IMR-90 (cell line): ENCODE results near the gene TOGARAM1. TPM values are rescaled to one million over a fixed set of nuclear protein-coding genes. Genes with fewer than 3 reads are reported as not detected.

Experiments used
- ATAC-seq: fragments of 200-7000 bp; cut with Tn5 transposase; 2 replicates; pipeline ENCODE4 v1.9.1; 2020; ENCODE audit warnings: low read depth, mild to moderate bottlenecking, moderate library complexity
- BruUV-seq: library from RNA; stranded (reverse); fragments of 400-500 nt; replicated peaks from 2 replicates; lab custom pipeline; 2021; lab: Mats Ljungman, UMichigan
- CTCF ChIA-PET: fragments of 300-600 bp; formaldehyde crosslinking; extraction: SDS; loops from one replicate; lab custom pipeline; 2021; ENCODE audit warnings: antibody characterized with exemption; lab: Yijun Ruan, JAX
- POLR2A ChIA-PET: fragments of 300-600 bp; sonication (Branson Sonifier 250); formaldehyde crosslinking; loops from one replicate; lab custom pipeline; 2022; ENCODE audit warnings: antibody characterized with exemption; ENCODE audit not compliant: unreplicated experiment; lab: Charles Lee
- DNase-seq: peaks from one replicate; pipeline ENCODE4 v3.0.0; 2013
- H2AFZ ChIP-seq: replicated peaks from 2 replicates; pipeline ENCODE3; 2013; ENCODE audit warnings: low read length, mild to moderate bottlenecking; ENCODE audit not compliant: poor library complexity
- H2AK5ac ChIP-seq: 2 replicates; pipeline ENCODE4 v1.6.1; 2013; ENCODE audit warnings: low read depth, low read length, inconsistent platforms
- H2AK9ac ChIP-seq: replicated peaks from 2 replicates; pipeline ENCODE3; 2013; ENCODE audit warnings: mild to moderate bottlenecking, low read depth, low read length, moderate library complexity; ENCODE audit not compliant: poor library complexity
- H2BK120ac ChIP-seq: 2 replicates; pipeline ENCODE4 v1.6.1; 2013; ENCODE audit warnings: low read depth, low read length, inconsistent platforms
- H2BK15ac ChIP-seq: 3 replicates; pipeline ENCODE4 v1.6.1; 2013; ENCODE audit warnings: low read depth, low read length, inconsistent platforms
- H2BK20ac ChIP-seq: 2 replicates; pipeline ENCODE4 v1.6.1; 2013; ENCODE audit warnings: low read depth, mild to moderate bottlenecking, inconsistent platforms, low read length, moderate library complexity
- H2BK5ac ChIP-seq: 2 replicates; pipeline ENCODE4 v1.6.1; 2013; ENCODE audit warnings: mild to moderate bottlenecking, low read depth, low read length, inconsistent platforms; ENCODE audit not compliant: poor library complexity, severe bottlenecking
- H3K14ac ChIP-seq: replicated peaks from 2 replicates; pipeline ENCODE4 v1.6.1; 2013; ENCODE audit warnings: low read depth, low read length, inconsistent platforms
- H3K18ac ChIP-seq: 2 replicates; pipeline ENCODE4 v1.6.1; 2013; ENCODE audit warnings: low read depth, low read length, control low read depth
- H3K23ac ChIP-seq: 2 replicates; pipeline ENCODE4 v1.6.1; 2013; ENCODE audit warnings: low read depth, low read length, inconsistent platforms
- H3K27ac ChIP-seq: 2 replicates; pipeline ENCODE4 v1.5.1; 2013; ENCODE audit warnings: mild to moderate bottlenecking, control low read depth, low read length; ENCODE audit not compliant: insufficient read depth
- H3K27me3 ChIP-seq: 2 replicates; pipeline ENCODE4 v1.6.1; 2013; ENCODE audit warnings: low read length; ENCODE audit not compliant: control insufficient read depth, insufficient read depth
- H3K36me3 ChIP-seq: 2 replicates; pipeline ENCODE4 v1.6.1; 2013; ENCODE audit warnings: low read length, mixed read lengths; ENCODE audit not compliant: control insufficient read depth, insufficient read depth
- H3K4ac ChIP-seq: 2 replicates; pipeline ENCODE4 v1.6.1; 2013; ENCODE audit warnings: low read depth, low read length, inconsistent platforms
- H3K4me1 ChIP-seq: 2 replicates; pipeline ENCODE4 v1.6.1; 2013; ENCODE audit warnings: low read length, mixed read lengths; ENCODE audit not compliant: control insufficient read depth, insufficient read depth
- H3K4me2 ChIP-seq: 2 replicates; pipeline ENCODE4 v1.6.1; 2013; ENCODE audit warnings: low read depth, mild to moderate bottlenecking, control low read depth, low read length, moderate library complexity
- H3K4me3 ChIP-seq: 2 replicates; pipeline ENCODE4 v1.5.1; 2013; ENCODE audit warnings: low read depth, mild to moderate bottlenecking, control low read depth, low read length, moderate library complexity; ENCODE audit not compliant: insufficient read depth
- H3K56ac ChIP-seq: 2 replicates; pipeline ENCODE4 v1.6.1; 2013; ENCODE audit warnings: low read length, inconsistent platforms; ENCODE audit not compliant: insufficient read depth; ENCODE audit errors: extremely low read depth
- H3K79me1 ChIP-seq, 2 experiments: 2 replicates each; pipeline ENCODE4 v1.6.1; 2013; ENCODE audit warnings: low read length in 2 of 2, inconsistent platforms in 1 of 2, low read depth in 1 of 2
- H3K9ac ChIP-seq: 2 replicates; pipeline ENCODE4 v1.6.1; 2013; ENCODE audit warnings: low read depth, low read length, control low read depth
- H3K9me1 ChIP-seq: 2 replicates; pipeline ENCODE4 v1.6.1; 2013; ENCODE audit warnings: low read length, inconsistent platforms; ENCODE audit not compliant: insufficient read depth
- H3K9me3 ChIP-seq: 2 replicates; pipeline ENCODE4 v1.6.1; 2013; ENCODE audit warnings: low read length; ENCODE audit not compliant: control insufficient read depth, insufficient read depth
- H4K20me1 ChIP-seq: 2 replicates; pipeline ENCODE4 v1.6.1; 2013; ENCODE audit warnings: low read length, inconsistent platforms; ENCODE audit not compliant: insufficient read depth
- H4K5ac ChIP-seq: 2 replicates; pipeline ENCODE4 v1.6.1; 2013; ENCODE audit warnings: mild to moderate bottlenecking, low read depth, low read length, control low read depth
- H4K8ac ChIP-seq, 2 experiments: 2 replicates each; pipeline ENCODE4 v1.6.1; 2013; ENCODE audit warnings: low read depth in 2 of 2, low read length in 2 of 2, control low read depth in 1 of 2, inconsistent platforms in 1 of 2
- H4K91ac ChIP-seq: 2 replicates; pipeline ENCODE4 v1.6.1; 2013; ENCODE audit warnings: low read depth, low read length, inconsistent platforms; ENCODE audit not compliant: insufficient read depth
- BHLHE40 ChIP-seq: fragments of 150-350 bp; IDR thresholded peaks from 2 replicates; pipeline ENCODE4 v1.6.1; 2016; ENCODE audit warnings: mild to moderate bottlenecking, low read depth, low read length
- CEBPB ChIP-seq: IDR thresholded peaks from 2 replicates; pipeline ENCODE4 v1.6.1; 2012; ENCODE audit warnings: low read depth, low read length, improper control_type of control experiment
- CHD1 ChIP-seq: IDR thresholded peaks from 2 replicates; pipeline ENCODE4 v1.6.1; 2012; ENCODE audit warnings: low read depth, low read length, improper control_type of control experiment
- CTCF ChIP-seq: conservative IDR thresholded peaks from 2 replicates; pipeline ENCODE4 v1.5.1; 2012; ENCODE audit warnings: mild to moderate bottlenecking, low read depth, low read length, improper control_type of control experiment
- ELK1 ChIP-seq: fragments of 150-350 bp; IDR thresholded peaks from 2 replicates; pipeline ENCODE4 v1.6.1; 2016; ENCODE audit warnings: low read depth, mild to moderate bottlenecking, low read length, moderate library complexity, borderline replicate concordance
- FOS ChIP-seq: fragments of 150-350 bp; IDR thresholded peaks from 2 replicates; pipeline ENCODE4 v1.6.1; 2016; ENCODE audit warnings: low read depth, low read length
- MAFK ChIP-seq: IDR thresholded peaks from 2 replicates; pipeline ENCODE4 v1.6.1; 2012; ENCODE audit warnings: low read depth, low read length, improper control_type of control experiment
- MAZ ChIP-seq: IDR thresholded peaks from 2 replicates; pipeline ENCODE4 v1.6.1; 2012; ENCODE audit warnings: low read depth, mild to moderate bottlenecking, low read length, improper control_type of control experiment, moderate library complexity, borderline replicate concordance
- MXI1 ChIP-seq: IDR thresholded peaks from 2 replicates; pipeline ENCODE4 v1.6.1; 2012; ENCODE audit warnings: low read depth, mild to moderate bottlenecking, low read length, moderate library complexity, borderline replicate concordance
- NFE2L2 ChIP-seq: fragments of 150-350 bp; IDR thresholded peaks from 2 replicates; pipeline ENCODE4 v1.6.1; 2016; ENCODE audit warnings: low read depth, mild to moderate bottlenecking, low read length
- POLR2A ChIP-seq: IDR thresholded peaks from 2 replicates; pipeline ENCODE4 v1.6.1; 2012; ENCODE audit warnings: mild to moderate bottlenecking, low read depth, low read length
- RAD21 ChIP-seq: IDR thresholded peaks from 2 replicates; pipeline ENCODE4 v1.6.1; 2012; ENCODE audit warnings: low read length, improper control_type of control experiment
- RCOR1 ChIP-seq: IDR thresholded peaks from 2 replicates; pipeline ENCODE4 v1.6.1; 2012; ENCODE audit warnings: mild to moderate bottlenecking, low read length, improper control_type of control experiment; ENCODE audit not compliant: insufficient replicate concordance
- RFX5 ChIP-seq: IDR thresholded peaks from 2 replicates; pipeline ENCODE4 v1.8.0; 2012; ENCODE audit warnings: low read depth, mild to moderate bottlenecking, low read length, moderate library complexity
- SMC3 ChIP-seq: fragments of 150-350 bp; IDR thresholded peaks from 2 replicates; pipeline ENCODE4 v1.6.1; 2016; ENCODE audit warnings: low read depth, mild to moderate bottlenecking, antibody characterized with exemption, low read length, moderate library complexity
- USF2 ChIP-seq: fragments of 150-350 bp; IDR thresholded peaks from 2 replicates; pipeline ENCODE4 v1.6.1; 2017; ENCODE audit warnings: mild to moderate bottlenecking, antibody characterized with exemption, low read length, low read depth
- WGBS, 2 experiments: methylation state at CpG; one replicate each; pipeline versions ENCODE4 v1.1.5 to v1.1.7; 2013; ENCODE audit warnings: missing lambda C conversion rate in 2 of 2; ENCODE audit not compliant: insufficient read length in 1 of 2; ENCODE audit errors: extremely low coverage in 2 of 2; 5-methylcytosine and 5-hydroxymethylcytosine counted together
- dilution Hi-C: fragments of 300-500 bp; cut with HindIII; formaldehyde crosslinking; loops from one replicate; pipeline ENCODE4 v1.14.3; 2018; ENCODE audit warnings: low sequenced_read_pairs; ENCODE audit not compliant: unreplicated experiment
- in situ Hi-C: fragments of 300-500 bp; cut with MboI; formaldehyde crosslinking; loops from 3 replicates; pipeline ENCODE4 v1.14.3; 2019; ENCODE audit warnings: low sequenced_read_pairs, inconsistent platforms, mixed read lengths
- intact Hi-C: fragments of 100-400 bp; cut with micrococcal nuclease; formaldehyde crosslinking; loops from 2 replicates; pipeline ENCODE4 v1.10.0; 2022
- polyA plus RNA-seq, 3 experiments: library from polyadenylated mRNA; depleted of rRNA; stranded (reverse); fragments of >200 nt; gene quantifications; 2 replicates each; pipeline ENCODE4 v1.2.3, GENCODE V29; 2012; ENCODE audit warnings: low replicate concordance in 1 of 3
- total RNA-seq: library from RNA; depleted of rRNA; stranded (reverse); fragments of >200 nt; gene quantifications from 2 replicates; pipeline ENCODE4 v1.2.3, GENCODE V29; 2012

Gene TOGARAM1
- total and polyA plus RNA-seq, 2 of the 4 experiments (the other 2 are of a cell fraction) = 3.1 to 13.4 TPM

- ATAC-seq (no peak), DNase-seq (no peak)
- H3K4me3 ChIP-seq = no peak overlapping the region
- intact Hi-C loops = no loop called here
- no peak overlapping the region for H4K8ac ChIP-seq
- in situ Hi-C loops = no loop called here
- H3K4me1 ChIP-seq = no peaks in the 10 kb centered on the region; the same call in 1 of the 2 replicates
- H3K79me1 ChIP-seq = peaks cover 9 to 38% of the 10 kb centered on the region in 2 experiments
- H4K5ac ChIP-seq = no peak overlapping the region
- H3K9me3 ChIP-seq = no peaks in the 10 kb centered on the region
- H3K9me1 ChIP-seq = 0 out of 2 replicates have a peak, but pooled peaks cover 2% of the 10 kb centered on the region
- H2BK15ac ChIP-seq = no peak overlapping the region
- H3K4me2 ChIP-seq = no peak overlapping the region
- H3K4ac ChIP-seq = no peak overlapping the region
- no TSS peak for BruUV-seq
- no peak overlapping the region for H2AK5ac ChIP-seq
- no peak overlapping the region for H2BK20ac ChIP-seq
- no peak overlapping the region for H2AFZ ChIP-seq
- H3K56ac ChIP-seq = no peak overlapping the region
- H3K23ac ChIP-seq = no peak overlapping the region
- WGBS, 2 experiments = no CpG with 5 or more reads among the region's 4 CpGs
- no peaks in the 10 kb centered on the region for H3K27me3 ChIP-seq
- peaks cover 14% of the 10 kb centered on the region; the same call in 1 of the 2 replicates for H4K20me1 ChIP-seq
- no peak overlapping the region for H3K14ac ChIP-seq
- H2BK120ac ChIP-seq = no peak overlapping the region
- CTCF ChIA-PET = no interaction called here
- H4K91ac ChIP-seq = no peak overlapping the region
- TF ChIP-seq USF2 (no peak), RCOR1 (no peak), ELK1 (no peak), BHLHE40 (no peak), FOS (no peak), MXI1 (no peak), SMC3 (no peak), POLR2A (no peak), CHD1 (no peak), CTCF (no peak), MAFK (no peak), NFE2L2 (no peak), MAZ (no peak), RAD21 (no peak), RFX5 (no peak), CEBPB (no peak)
- no peak overlapping the region for H3K27ac ChIP-seq
- no peak overlapping the region for H2AK9ac ChIP-seq
- peaks cover 2% of the 10 kb centered on the region; the same call in 1 of the 2 replicates for H3K36me3 ChIP-seq
- POLR2A ChIA-PET = no interaction called here
- H3K9ac ChIP-seq = no peak overlapping the region
- dilution Hi-C loops = no loop called here
- H3K18ac ChIP-seq = no peak overlapping the region
- H2BK5ac ChIP-seq = no peak overlapping the region
Measured at GRCh38 chr14:44952391-44953110, 9.4 kb upstream of the TOGARAM1 start.
